IPS DF 4.7 (cell line): ENCODE data around the gene ANKRD23.

ENCODE experiments used
- DNase-seq: peaks from one replicate; pipeline ENCODE4 v3.0.0-alpha.2; 2013; ENCODE audit warnings: low spot score; ENCODE audit errors: extremely low read depth

The ANKRD23 gene

GRCh38 chr2:96838345-96839292 is 5.2 kb downstream of the ANKRD23 start:
- no peak for DNase-seq

- DNase-seq, result no peak
Measured at GRCh38 chr2:96837575-96837974, 6.2 kb downstream of the ANKRD23 start.

GRCh38 chr2:96835830-96836229 is 8.0 kb downstream of the ANKRD23 start:
- DNase-seq, result no peak

GRCh38 chr2:96832754-96833507 is 10.9 kb downstream of the ANKRD23 start:
- no peak for DNase-seq

- no peak for DNase-seq
Measured at GRCh38 chr2:96832408-96832753, 11.4 kb downstream of the ANKRD23 start.

- DNase-seq, result no peak
Measured at GRCh38 chr2:96831679-96832078, 12.1 kb downstream of the ANKRD23 start.

- DNase-seq, result no peak
Measured at GRCh38 chr2:96830044-96830562, 13.7 kb downstream of the ANKRD23 start.

- no peak for DNase-seq
Measured at GRCh38 chr2:96828874-96829273, 14.9 kb downstream of the ANKRD23 start.

- no peak for DNase-seq
Measured at GRCh38 chr2:96828436-96828835, 15.4 kb downstream of the ANKRD23 start.

- no peak for DNase-seq
Measured at GRCh38 chr2:96826546-96827278, 17.1 kb downstream of the ANKRD23 start.

- no peak for DNase-seq
Measured at GRCh38 chr2:96825057-96825456, 18.8 kb downstream of the ANKRD23 start.

- no peak for DNase-seq
Measured at GRCh38 chr2:96824079-96824870, 19.5 kb downstream of the ANKRD23 start.

- DNase-seq, result no peak
Measured at GRCh38 chr2:96823198-96823597, 20.6 kb downstream of the ANKRD23 start.

GRCh38 chr2:96822786-96823185 is 21.0 kb downstream of the ANKRD23 start:
- no peak for DNase-seq

GRCh38 chr2:96821113-96821675 is 22.6 kb downstream of the ANKRD23 start:
- no peak for DNase-seq

- DNase-seq, result no peak
Measured at GRCh38 chr2:96819876-96820511, 23.8 kb downstream of the ANKRD23 start.

- no peak for DNase-seq
Measured at GRCh38 chr2:96819128-96819875, 24.5 kb downstream of the ANKRD23 start.

GRCh38 chr2:96817882-96818281 is 25.9 kb downstream of the ANKRD23 start:
- DNase-seq, result no peak
